HG03520 (cell line): ENCODE data around the gene NEK2.
"Not testable (repeated sequence)": the region's sequence is repeated elsewhere in the genome, so short reads cannot be mapped to it uniquely, and the experiment has no call there.

Experiments used
- ATAC-seq: cut with Tn5 transposase; IDR thresholded peaks from one replicate; pipeline ENCODE4 v1.9.1; 2021; ENCODE audit warnings: mild to moderate bottlenecking, moderate library complexity; ENCODE audit not compliant: unreplicated experiment

Gene NEK2

DNA sequence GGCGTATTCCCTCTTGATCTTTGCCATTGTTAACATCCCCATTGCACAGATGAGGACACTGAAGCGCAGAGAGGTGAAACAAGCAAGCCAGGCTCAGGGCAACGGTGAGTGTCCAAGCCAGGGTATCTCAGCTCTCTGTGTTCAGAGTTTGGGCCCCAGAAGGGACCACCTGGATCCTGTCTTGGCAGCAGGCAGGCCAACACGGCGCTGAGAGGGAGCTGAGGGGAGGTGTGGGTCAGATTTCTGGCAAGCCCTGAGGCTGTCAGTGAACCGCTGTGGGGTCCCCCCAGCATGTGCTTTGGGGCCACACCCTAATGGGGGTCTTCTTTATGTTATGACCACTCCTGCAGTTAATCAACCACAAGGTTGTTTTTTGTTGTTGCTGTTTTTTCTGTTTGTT lies 23.1 kb downstream of the NEK2 start:
- no peak for ATAC-seq

DNA sequence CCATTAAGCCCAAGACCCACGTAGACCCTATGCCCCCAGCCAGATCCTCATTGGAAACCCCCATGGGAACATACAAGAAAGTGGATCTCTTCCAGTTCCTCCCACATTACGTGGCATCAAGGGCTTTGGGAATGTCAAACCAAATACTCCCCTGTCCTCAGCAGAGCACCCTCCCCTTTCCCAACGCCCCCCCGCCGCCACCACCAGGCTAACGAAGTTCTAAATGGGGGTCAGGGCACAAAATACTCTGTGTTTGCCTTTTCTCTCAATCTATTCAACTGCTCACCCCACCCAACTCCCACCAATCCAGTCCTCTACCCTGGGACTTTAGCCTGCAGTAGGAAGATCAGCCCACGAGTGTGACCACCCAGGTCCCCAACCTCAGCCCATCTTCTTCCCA lies 24.5 kb downstream of the NEK2 start:
- no peak for ATAC-seq

DNA sequence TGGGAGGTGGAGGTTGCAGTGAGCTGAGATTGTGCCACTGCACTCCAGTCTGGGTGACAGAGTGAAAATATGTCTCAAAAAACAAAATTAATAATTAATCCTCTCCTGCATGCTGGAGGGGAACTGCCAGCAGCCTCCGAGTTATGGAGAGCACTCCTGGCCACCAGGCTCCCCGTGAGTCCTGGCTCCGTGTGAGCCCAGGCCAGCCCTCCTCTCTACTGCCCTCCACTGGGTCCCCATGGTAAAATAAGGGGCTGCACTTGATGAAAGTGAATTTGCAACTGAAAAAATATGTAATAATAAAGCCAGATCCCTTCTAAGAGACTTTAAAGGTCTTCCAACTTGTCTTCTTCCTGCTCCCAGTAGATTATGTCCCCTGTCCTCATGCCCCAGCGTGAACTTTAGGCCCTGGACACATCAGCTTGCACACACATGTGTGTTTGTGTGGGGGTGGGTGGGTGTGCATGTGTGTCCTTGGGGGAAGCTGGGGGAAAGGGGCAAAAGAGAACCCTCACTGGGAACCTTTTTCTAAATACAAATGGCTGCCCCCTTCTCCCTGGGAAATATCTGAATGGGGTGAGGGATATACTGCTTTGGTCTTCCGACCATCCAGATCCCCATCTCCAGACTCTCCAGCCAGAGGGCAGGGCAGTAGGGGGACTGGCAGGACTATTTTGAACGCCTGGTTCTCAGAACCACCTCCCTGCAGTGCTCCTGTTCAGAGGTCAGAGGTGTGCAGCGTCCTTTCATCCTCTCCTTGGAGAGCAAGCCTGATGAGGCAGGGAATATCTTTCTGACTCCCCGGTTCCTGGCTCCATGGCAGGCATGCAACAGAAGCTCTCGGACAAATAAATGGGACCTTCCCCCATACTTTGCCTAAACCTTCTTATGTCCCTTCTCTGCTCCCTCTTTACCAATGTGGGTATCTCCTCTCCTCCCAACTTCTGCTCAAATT lies 26.2 kb downstream of the NEK2 start:
- ATAC-seq: no peak

DNA sequence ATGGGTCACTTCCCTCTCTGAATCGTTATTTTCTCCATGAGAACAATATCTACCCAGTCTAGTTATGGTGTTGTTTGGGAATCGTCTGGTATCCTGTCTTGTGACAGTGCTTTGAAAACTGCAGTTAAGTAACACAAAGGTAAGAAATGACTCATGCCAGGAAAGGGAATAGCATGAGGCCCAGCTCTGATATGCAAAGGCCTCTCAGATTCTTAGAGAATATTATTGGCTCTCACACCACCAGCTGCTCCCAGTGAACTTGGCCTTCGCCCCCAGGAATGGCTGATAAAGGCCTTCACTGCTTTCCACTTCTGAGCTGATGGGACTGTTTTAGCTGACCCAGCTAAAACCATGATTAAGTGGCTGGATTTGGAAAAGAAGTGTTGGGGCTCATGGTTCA lies 27.1 kb downstream of the NEK2 start:
- ATAC-seq: no peak

DNA sequence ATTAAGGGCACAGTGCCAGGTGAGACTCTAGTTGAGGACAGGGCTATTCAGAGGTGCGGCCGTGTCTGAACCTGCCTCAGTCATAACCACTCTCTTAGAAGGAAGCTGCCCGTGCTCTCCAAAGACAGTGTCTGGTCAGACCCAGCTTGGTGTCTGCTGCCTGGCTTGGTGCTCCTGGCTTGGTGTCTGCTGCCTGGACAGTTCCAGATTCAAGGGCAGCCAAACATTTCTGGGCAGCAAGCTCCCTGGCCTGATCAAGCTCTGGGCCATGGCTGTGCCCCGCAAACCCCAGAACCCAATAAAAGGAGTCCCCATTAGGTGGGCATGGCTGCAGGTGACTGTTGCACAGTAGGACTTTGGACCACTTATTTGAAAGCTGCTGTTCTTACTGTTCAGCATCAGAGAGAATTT lies 27.7 kb downstream of the NEK2 start:
- ATAC-seq: no peak

DNA sequence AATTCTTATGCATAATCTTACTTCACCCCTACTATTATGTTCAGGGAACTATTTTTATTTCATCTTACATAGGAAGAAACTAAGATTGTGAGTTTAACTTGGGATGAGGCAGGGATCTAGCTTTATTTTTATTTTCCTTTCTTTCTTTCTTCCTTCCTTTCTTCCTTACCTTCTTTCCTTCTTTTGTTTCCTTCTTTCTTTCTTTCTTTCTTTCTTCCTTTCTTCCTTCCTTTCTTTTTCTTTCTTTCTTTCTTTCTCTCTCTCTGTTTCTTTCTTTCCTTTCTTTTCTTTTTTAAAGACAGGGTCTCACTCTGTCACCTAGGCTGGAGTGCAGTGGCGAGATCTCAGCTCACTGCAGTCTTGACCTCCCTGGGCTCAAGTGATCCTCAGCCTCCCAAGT lies 28.9 kb downstream of the NEK2 start:
- no peak for ATAC-seq

DNA sequence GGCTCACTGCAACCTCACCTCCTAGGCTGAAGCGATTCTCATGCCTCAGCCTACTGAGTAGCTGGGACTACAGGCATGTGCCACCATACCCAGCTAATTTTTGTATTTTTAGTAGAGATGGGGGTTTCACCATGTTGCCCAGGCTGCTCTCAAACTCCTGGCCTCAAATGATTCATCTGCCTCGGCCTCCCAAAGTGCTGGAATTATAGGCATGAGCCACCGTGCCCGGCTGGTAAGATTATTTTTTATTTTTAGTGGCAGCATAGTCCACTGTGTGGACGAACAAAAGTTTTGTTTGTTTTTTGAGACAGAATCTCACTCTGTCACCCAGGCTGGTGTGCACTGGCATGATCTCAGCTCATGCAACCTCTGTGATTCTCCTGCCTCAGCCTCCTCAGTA lies 29.8 kb downstream of the NEK2 start:
- not testable (repeated sequence) for ATAC-seq

DNA sequence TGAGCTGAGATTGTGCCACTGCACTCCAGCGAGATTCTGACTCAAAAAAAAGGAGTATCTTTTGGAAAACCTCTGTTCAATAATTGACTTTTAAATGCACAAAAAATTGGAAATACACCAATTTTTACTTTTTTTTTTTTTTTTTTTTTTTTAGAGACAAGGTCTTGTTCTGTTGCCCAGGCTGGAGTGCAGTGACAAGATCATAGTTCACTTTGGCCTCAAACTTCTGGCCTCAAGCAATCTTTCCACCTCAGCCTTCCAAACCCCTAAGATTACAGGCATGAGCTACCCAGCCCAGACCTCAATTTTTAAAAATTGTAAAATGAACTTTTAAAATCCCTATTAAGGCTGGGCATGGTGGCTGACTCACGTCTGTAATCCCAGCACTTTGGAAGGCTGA lies 30.8 kb downstream of the NEK2 start:
- ATAC-seq: no peak

DNA sequence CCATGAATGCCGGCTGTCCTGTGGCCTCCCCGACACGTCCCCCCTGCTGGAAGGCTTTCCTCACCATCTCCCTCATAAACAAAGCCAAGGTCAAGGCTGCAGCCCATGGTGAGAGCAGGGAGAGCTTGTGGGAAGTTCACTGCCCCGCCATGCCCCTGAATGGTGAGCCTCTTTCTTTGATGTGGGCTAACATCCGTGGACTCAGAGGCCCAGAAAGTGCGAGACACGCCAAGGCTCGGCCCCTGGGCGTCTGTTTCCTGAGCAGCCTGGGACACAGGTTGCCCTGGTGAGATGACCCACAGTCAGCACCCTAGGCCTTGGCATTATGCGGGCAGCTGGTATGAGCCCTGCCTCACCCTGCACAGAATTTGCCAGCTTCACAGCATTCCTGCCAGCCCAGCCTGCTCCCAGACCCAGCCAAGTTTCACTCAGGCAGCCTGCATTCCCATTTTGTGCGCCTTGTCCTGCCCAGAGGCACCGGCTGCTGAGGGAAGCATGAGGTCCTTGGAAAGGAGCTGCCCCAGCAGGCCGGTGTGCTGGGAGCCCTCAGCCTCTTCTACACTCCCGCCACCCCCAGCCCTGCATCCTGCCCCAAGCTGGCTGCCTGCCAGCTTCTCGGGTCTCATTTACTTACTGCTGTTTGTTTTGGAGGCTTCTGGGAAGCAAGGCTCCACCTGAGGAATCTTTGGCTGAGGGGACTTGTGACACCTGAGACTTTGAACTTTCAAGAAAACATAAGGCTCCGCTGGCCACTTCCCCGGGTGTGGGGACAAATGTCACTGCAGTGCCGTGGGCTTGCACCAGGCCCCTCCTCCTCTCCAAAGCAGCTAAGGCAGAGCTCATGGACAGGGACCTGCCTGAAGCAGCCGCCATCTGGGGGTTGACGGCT lies 31.9 kb downstream of the NEK2 start:
- no peak for ATAC-seq

DNA sequence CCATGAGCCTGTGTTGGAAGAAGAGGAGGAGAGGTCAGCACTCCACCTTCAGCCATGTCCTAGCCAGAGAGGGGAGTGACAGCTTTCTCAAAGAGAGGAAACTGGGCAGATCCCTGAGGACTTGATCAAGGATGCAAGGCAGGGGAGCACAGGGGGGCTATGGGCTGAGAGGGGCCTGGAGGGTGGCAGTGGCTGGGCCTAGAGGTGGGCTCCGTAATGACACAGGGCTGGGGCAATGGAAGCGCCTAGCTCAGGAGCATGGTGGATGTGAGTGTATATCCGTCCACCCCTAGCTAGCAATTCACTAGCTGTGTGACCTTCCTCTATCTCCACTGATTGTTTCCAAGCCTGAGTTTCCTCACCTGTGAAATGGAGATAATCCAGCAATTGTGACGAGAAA lies 32.6 kb downstream of the NEK2 start:
- ATAC-seq: no peak

DNA sequence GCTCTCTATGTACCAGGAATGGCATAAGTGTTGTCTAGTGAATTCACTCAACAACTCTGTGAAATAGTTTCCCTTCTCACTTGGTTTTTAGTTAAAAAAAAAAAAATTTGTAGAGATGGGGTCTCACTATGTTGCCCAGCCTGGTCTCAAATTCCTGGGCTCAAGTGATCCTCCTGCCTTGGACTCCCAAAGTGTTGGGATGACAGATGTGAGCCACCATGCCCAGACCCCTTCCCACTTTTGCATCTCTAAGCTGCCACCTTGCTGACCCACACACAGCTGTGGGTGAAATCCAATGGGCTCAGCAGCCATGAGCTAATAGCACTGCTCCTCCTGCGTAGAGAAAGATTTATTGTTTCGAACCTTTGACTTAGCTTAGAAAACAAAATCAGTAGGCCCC lies 33.5 kb downstream of the NEK2 start:
- no peak for ATAC-seq

DNA sequence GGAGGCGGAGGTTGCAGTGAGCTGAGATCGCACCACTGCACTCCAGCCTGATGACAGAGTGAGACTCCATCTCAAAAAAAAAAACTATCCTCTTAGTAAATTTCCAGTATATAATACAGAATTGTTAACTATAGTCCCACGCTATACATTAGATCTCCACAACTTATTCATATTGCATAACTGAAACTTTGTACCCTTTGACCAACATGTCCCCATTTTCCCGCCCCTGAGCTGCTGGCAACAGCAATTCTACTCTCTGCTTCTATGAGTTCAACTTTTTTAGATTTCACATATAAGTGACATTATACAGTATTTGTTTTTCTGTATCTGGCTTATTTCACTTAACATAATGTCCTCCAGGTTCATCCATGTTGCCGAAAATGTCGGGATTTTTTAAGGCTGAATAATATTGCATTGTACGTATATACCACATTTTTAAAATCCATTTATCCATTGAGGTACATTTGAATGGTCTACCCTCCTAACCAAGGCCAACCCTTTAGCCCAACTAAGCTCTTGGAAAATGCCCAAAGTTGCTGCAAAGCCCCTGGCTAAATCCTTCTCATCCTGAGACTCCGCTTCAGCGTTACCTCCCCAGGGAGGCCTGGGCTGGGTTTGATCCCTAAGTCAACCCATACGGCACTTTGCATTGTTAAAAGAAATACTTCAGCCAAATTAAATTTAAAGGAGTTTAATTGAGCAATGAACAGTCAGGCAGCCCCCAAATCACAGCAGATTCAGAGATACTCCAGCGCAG lies 34.2 kb downstream of the NEK2 start:
- ATAC-seq: no peak

DNA sequence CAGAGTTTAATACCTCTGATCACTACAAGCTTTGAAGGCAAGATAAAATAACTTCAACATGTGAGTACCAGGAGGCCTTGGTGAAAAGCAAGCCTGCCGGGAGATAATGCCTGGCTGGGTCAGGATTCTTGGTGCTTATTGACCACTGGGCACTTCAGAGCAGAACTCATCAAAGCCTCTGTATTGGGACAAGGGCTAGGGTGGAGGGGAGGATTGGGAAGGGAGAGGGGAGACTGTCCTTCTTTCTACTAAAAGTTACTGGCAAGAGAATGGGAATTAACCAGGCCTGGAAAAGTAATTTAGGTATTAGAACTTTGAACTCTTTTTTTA lies 35.2 kb downstream of the NEK2 start:
- ATAC-seq: no peak

DNA sequence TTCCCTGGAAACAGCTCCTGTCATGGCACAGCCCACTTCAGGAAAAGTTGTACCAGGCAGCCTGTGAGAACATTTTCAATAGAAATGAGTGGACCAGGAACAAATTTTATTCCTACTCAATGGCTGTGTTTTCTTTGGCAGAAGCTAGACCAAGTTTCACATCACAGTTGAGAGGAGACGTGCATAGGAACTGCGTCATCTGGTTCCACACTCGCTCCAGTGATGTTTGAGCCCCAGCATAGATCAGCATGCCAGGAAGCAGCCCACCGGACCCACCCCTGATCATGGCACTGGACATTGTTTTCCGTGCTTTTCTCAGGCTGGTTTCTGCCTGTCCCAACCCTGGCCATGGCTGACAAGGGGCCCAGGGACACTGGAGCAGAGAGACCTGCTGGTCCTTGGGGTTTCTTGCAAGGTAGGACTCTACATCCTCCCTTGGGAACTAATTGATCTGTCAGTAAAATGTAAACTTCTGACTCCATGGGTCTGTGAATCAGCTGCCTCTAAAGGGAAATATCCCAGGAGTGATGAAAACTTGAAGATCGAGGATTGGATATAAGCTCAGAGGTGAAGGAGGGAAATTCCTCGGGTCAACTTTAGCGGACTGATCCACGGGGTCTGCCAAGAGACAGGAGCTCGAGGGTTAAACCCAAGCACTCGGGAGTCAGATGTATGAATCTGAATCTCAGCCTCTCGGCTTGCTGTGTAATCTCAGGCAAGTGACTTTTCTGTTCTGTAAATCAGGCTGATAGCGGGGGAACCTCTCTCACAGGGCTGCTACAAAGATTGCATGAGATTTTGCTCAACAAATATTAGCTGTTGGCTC lies 35.7 kb downstream of the NEK2 start:
- no peak for ATAC-seq

DNA sequence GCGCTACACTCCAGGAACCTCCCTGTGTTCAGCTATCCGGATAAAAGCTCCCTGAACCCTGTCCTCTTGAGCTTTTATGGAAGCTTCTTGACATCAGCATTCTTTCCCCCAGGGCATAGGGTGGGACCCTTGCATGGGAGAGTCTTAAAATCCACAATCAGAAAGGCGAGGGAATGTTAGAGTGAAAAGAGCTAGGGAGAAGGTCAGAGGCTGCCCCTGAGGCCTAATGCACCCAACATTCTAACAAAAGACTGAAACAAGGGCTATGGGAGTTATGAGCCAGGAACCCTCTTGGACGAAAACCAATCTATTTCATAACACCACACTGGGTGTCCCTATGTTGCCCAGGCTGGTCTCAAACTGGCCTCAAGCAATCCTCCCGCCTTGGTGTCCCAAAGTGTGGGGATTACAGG lies 36.7 kb downstream of the NEK2 start:
- no peak for ATAC-seq

DNA sequence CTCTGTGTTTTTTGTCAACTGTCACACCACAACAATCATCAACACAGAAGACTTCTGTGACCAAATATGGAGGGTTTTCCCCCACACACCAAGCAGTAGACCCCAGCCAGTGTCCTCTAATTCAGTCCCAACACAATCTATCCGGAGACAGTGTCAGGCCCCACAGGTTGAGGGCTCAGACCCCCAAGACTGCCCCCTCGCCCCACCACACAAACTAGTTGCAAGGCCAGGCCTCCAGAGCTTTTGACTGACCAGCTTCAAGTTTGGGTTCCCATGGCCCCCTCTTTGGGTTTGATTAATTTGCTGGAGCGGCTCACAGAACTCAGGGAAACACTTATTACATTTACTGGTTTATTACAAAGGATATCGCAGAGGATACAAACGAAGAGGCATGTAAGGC lies 37.2 kb downstream of the NEK2 start:
- no peak for ATAC-seq

DNA sequence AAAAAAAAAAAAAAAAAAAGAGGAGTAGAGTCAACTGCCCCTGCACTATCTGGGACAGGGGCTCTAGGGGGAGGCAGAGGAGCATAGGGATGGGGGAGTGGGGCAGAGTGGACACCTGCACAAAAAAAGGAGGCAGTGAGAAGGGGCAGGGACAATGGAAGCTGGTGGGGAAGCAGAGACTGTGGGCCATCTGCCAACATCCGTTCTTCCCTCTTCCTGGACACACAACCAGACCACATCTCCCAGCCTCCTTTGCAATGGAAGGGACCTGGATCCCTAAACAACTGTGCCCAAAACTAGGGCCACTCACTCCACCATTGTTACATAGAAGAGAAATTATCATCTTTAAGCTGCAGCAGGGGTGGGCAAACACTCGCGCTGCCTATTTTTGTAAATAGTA lies 38.4 kb downstream of the NEK2 start:
- ATAC-seq: no peak

DNA sequence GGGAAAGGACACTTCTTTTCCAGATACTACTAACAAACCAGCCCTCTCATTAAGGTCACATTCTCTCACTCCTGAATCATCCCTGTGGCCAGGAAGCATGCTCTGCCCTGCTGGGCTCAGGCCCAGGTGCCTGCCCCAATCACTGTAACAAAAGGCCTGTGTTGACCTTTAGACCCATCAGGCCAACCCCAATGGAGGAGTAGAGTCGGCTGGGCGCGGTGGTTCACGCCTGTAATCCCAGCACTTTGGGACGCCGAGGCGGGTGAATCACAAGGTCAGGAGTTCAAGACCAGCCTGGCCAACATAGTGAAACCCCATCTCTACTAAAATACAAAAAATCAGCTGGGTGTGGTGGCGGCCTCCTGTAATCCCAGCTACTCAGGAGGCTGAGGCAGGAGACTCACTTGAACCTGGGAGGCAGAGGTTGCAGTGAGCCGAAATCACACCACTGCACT lies 38.8 kb downstream of the NEK2 start:
- ATAC-seq: not testable (repeated sequence)

DNA sequence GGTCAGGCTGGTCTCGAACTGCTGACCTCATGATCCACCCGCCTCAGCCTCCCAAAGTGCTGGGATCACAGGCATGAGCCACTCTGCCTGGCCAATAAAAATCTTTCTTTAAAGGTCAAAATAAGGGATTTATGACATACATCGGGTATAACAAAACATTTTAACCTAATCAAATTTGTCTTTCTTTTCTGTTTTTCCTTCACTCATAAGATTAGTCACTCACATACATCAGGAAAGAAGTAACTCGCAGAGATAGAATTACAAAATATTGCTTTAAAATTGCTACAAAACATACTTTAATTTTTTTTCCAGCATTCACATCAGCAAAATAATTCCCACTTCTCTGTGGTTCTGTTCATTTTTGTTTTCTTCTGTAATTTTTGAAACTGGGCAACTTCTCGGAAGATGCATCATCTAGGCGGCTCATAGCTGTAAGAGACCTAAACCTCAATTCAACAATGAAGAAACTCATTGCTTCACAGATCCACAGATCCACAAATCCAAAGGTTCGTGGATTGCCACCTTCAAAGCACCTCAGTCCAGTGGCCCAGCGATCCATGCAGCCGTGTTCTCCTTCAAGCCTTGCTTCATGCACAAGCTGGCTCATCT lies 39.7 kb downstream of the NEK2 start:
- ATAC-seq: no peak

DNA sequence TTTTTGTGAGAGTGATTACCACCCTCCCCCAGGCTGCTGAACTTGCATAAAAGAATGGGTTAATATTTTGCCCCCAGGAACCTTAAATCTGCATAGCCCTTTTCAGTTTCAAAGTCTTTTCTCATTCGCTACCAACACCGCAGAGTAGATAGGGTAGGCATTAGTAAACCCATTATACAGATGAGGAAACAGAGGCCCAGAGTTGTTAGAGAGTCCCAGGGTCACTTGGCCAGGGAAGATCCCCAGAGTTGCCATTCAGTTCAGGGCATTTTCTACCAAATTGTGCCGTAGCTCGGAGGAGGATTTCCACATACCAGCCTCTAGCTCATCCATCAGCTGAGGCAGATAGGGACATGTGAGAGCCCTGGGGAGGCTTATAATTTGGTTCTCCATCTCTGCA lies 40.5 kb downstream of the NEK2 start:
- ATAC-seq: no peak
